Body of pancreas (tissue), 4 donors: ENCODE results near the gene ARHGEF3. TPM values are rescaled to one million over a fixed set of nuclear protein-coding genes. Genes with fewer than 3 reads are reported as not detected.

Source experiments
- ATAC-seq: fragments of 150-250 bp; one replicate; pipeline ENCODE4 v1.9.1; 2016
- DNase-seq, 4 donors: peaks; one replicate each; pipeline ENCODE4 v3.0.0-alpha.2; 2019
- H3K27ac ChIP-seq, 4 donors: fragments of 200-600 bp; sonication (generic); 1 replicate in 3 of 4; 2 replicates in 1 of 4; pipeline versions ENCODE4 v1.5.1 to v1.6.1; 2016 to 2019; ENCODE audit warnings: mild to moderate bottlenecking in 1 of 4, mixed read lengths in 1 of 4, moderate library complexity in 1 of 4
- H3K27me3 ChIP-seq, 2 donors: fragments of 200-600 bp; sonication (generic); one replicate each; pipeline ENCODE4 v1.6.0; 2016; ENCODE audit warnings: mild to moderate bottlenecking in 1 of 2
- H3K36me3 ChIP-seq, 2 donors: fragments of 200-600 bp; sonication (generic); replicated peaks in 1 of 2; 2 replicates each; pipeline ENCODE4 v1.5.1; 2016; ENCODE audit warnings: low read depth in 2 of 2; ENCODE audit not compliant: insufficient read depth in 1 of 2
- H3K4me1 ChIP-seq: fragments of 200-600 bp; sonication (generic); one replicate; pipeline ENCODE4 v1.6.0; 2016
- H3K4me3 ChIP-seq, 2 donors: fragments of 200-600 bp; sonication (generic); 1 replicate in 1 of 2; 2 replicates in 1 of 2; pipeline ENCODE4 v1.5.1; 2016 to 2019
- H3K9me3 ChIP-seq, 3 donors: fragments of 200-600 bp; sonication (generic); 1 replicate in 2 of 3; 2 replicates in 1 of 3; pipeline ENCODE4 v1.5.1; 2016
- POLR2A ChIP-seq, 3 donors: fragments of 450-650 bp; IDR thresholded peaks; one replicate each; pipeline ENCODE4 v1.6.1; 2016; ENCODE audit warnings: antibody characterized with exemption in 3 of 3, mild to moderate bottlenecking in 2 of 3
- WGBS, 2 donors: methylation state at CpG; one replicate each; pipeline ENCODE4 v1.1.5; 2017; 5-methylcytosine and 5-hydroxymethylcytosine counted together
- intact Hi-C: fragments of 100-400 bp; cut with DNase I; formaldehyde crosslinking; loops from one replicate; pipeline ENCODE4 v1.15.1; 2023
- total RNA-seq, 2 donors: library from RNA; depleted of rRNA; stranded (reverse); fragments of >200 nt; gene quantifications; one replicate each; pipeline ENCODE4 v1.1.0, GENCODE V29; 2016
- TF ChIP-seq, protein P1 (sequence below), 7 experiments: fragments of 450-650 bp in 4 of 7; fragments of 200-600 bp in 3 of 7; sonication (generic) in 3 of 7; IDR thresholded peaks; one replicate each; pipeline ENCODE4 v1.5.1; 2016 to 2019; ENCODE audit warnings: antibody characterized with exemption in 7 of 7

Gene ARHGEF3
- total RNA-seq, 2 donors from 2014 or later = 27.4 to 38.7 TPM

DNA sequence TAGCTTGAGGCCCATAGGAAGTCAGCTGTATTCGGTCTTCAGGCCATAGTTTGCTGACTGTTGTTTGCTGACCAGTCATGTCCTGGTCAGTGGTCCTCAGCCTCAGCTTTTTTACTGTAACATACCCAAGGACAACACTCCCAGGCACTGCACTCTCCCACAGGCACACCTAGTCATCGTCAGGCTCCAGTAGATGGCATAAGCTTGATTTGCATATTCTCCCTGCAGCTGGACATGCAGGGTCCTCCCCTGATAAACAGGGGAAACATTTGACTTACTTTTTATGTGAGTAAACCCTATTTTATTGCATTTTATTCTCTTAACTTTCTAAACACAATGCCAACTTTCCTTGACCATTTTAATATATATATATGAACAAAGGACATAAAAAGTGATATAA, 22.9 kb downstream of the ARHGEF3 start:
- TF ChIP-seq, protein P1, sequence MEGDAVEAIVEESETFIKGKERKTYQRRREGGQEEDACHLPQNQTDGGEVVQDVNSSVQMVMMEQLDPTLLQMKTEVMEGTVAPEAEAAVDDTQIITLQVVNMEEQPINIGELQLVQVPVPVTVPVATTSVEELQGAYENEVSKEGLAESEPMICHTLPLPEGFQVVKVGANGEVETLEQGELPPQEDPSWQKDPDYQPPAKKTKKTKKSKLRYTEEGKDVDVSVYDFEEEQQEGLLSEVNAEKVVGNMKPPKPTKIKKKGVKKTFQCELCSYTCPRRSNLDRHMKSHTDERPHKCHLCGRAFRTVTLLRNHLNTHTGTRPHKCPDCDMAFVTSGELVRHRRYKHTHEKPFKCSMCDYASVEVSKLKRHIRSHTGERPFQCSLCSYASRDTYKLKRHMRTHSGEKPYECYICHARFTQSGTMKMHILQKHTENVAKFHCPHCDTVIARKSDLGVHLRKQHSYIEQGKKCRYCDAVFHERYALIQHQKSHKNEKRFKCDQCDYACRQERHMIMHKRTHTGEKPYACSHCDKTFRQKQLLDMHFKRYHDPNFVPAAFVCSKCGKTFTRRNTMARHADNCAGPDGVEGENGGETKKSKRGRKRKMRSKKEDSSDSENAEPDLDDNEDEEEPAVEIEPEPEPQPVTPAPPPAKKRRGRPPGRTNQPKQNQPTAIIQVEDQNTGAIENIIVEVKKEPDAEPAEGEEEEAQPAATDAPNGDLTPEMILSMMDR (IDR thresholded peaks at IDR 0.05) = no peak
- no peak for TF ChIP-seq POLR2A (IDR thresholded peaks at IDR 0.05)
- peak overlapping the region in 2 of 4 donors; percentile 20 to 47 for H3K27ac ChIP-seq

DNA sequence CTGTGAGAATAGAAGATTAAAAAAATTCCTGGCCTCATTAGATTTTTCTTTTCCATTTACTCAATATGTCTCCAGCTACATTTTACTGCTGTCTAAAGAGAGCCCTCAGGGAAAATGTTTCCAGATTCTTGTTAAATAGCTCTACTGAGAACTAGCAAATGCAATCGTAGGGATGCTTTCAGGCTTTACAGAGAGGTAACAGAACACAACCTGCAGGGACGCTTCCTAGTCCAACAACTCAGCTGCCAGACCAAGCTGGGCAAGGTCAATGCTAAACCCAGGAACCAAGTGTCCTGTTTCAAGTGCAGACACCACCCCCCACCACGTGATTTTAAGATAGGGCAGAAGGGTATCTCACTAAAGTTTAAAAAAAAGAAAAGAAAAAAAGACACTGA, 25.2 kb downstream of the ARHGEF3 start:
- peak overlapping the region in 3 of 4 donors; percentile 21 to 47 (median 25) for H3K27ac ChIP-seq
- H3K27me3 ChIP-seq = no peaks in the 10 kb centered on the region
- TF ChIP-seq POLR2A (IDR thresholded peaks at IDR 0.05) = no peak
- TF ChIP-seq, protein P1 (IDR thresholded peaks at IDR 0.05) = no peak
- intact Hi-C loops = no loop called here
- H3K4me3 ChIP-seq = no peak overlapping the region
- peaks cover 0 to 3% of the 10 kb centered on the region in 2 donors for H3K36me3 ChIP-seq
- 29 to 36% methylated on average over 3 of the region's 3 CpGs for WGBS, 2 donors
- ATAC-seq (no peak), DNase-seq (no peak)
- peaks cover 72% of the 10 kb centered on the region for H3K4me1 ChIP-seq
- H3K9me3 ChIP-seq = no peaks in the 10 kb centered on the region

More for the DNA sequence above, 22.9 kb downstream of the ARHGEF3 start:
- Histone ChIP-seq H3K9me3 (no peaks in the 10 kb centered on the region), H3K4me3 (no peak overlapping the region), H3K36me3 (no peaks in the 10 kb centered on the region), H3K4me1 (peaks cover 88% of the 10 kb centered on the region), H3K27me3 (no peaks in the 10 kb centered on the region)
- ATAC-seq (no peak), DNase-seq (no peak)
- intact Hi-C loops = no loop called here
- 41 to 46% methylated on average over 2 of the region's 2 CpGs for WGBS, 2 donors

DNA sequence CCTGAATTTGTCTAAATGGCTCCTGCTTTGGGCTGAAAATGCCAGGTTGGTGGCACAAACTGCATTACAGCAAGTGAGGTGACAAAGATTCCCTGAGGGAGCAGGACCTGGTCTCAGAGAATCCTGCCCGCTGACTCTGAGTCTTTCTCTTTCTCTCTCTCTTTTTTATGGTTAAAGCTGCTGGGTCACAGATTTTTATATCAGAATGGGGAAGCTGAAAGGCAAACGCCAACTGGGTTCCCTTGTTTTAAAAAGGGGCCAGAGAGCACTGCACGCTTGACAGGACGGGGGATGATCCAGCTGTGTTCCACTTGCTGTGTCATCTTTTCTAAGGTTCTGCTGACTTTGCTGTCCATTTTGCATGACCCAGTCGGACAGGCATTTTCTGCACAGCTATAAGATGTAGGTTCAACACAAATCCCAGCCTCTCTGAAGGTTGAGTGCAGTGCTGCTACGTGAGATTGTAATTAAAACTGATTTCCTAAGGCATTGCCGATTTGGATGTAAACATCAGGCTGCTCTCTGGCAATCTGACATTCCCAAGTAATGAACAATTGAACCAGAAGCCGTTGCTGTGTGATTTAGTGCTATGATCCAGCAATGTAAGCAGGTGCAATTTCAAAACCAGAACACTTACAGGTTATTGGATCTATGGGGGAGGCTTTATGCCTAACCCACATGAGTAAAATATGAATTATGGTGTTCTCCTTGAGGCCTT, 25.8 kb downstream of the ARHGEF3 start:
- intact Hi-C loops = no loop called here
- Histone ChIP-seq H3K36me3 (peaks cover 0 to 3% of the 10 kb centered on the region in 2 donors), H3K9me3 (no peaks in the 10 kb centered on the region), H3K4me3 (no peak overlapping the region), H3K4me1 (peaks cover 66% of the 10 kb centered on the region), H3K27ac (peak overlapping the region in 3 of 4 donors; percentile 21 to 47 (median 43)), H3K27me3 (no peaks in the 10 kb centered on the region)
- no peak for TF ChIP-seq POLR2A (IDR thresholded peaks at IDR 0.05)
- TF ChIP-seq, protein P1 (IDR thresholded peaks at IDR 0.05) = no peak
- ATAC-seq (no peak), DNase-seq (no peak)
- 44 to 56% methylated on average over 8 of the region's 8 CpGs for WGBS, 2 donors

DNA sequence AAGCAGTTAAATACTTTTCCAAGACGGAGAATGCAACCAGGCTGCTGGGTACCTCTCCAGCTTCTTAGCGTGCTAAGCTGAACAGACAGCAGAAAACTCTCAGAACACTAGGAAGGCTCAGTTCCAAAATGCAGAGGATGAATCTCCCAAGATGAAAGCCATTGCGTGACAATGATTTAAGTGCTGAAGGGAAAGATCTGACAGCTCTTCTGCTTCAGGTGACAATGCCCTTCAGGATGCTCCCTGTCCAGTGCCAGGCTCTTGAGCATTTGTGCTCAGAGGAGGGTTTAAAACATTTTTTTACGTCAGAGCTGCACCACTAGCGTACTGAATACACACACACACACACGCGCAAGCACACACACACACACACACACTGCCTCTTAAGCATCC, 26.3 kb downstream of the ARHGEF3 start:
- Histone ChIP-seq H3K27ac (peak overlapping the region in 3 of 4 donors; percentile 21 to 47 (median 43)), H3K9me3 (no peaks in the 10 kb centered on the region), H3K36me3 (peaks cover 0 to 3% of the 10 kb centered on the region in 2 donors), H3K4me3 (no peak overlapping the region), H3K4me1 (peaks cover 63% of the 10 kb centered on the region), H3K27me3 (no peaks in the 10 kb centered on the region)
- DNase-seq (no peak), ATAC-seq (no peak)
- intact Hi-C loops = no loop called here
- TF ChIP-seq, protein P1 (IDR thresholded peaks at IDR 0.05) = no peak
- no peak for TF ChIP-seq POLR2A (IDR thresholded peaks at IDR 0.05)
- WGBS, 2 donors = 70 to 75% methylated on average over 7 of the region's 7 CpGs

DNA sequence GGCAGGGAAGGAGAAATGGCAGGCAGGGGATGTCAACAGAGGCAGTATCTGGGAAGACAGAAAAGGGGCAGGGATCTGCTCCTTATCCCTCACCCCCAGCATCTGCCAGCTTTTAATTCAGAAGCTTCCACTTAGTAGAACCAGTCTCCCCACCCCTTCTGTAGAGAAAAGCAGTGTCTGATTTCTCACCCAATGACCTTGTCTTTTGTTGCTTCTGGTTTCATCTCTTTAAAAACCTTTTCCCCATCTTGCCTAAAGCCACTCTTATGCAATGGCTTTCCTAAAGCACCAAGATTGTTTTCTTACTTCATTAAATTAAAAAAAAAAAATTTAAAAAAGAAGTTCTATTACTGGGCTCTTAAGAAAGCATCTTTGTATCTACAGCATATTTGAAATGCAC, 27.8 kb downstream of the ARHGEF3 start:
- no peaks in the 10 kb centered on the region for H3K9me3 ChIP-seq
- H3K4me3 ChIP-seq = no peak overlapping the region
- no peaks in the 10 kb centered on the region for H3K27me3 ChIP-seq
- DNase-seq (no peak), ATAC-seq (no peak)
- no peak overlapping the region for H3K27ac ChIP-seq
- TF ChIP-seq POLR2A (IDR thresholded peaks at IDR 0.05) = no peak
- TF ChIP-seq, protein P1 (IDR thresholded peaks at IDR 0.05) = no peak
- intact Hi-C loops = no loop called here
- H3K4me1 ChIP-seq = peaks cover 66% of the 10 kb centered on the region
- peaks cover 0 to 3% of the 10 kb centered on the region in 2 donors for H3K36me3 ChIP-seq
